Uterus (tissue), 2 donors: ENCODE measurements around the gene ORAI3.

Source experiments
- CTCF ChIP-seq, 4 experiments: fragments of 200-600 bp in 2 of 4; fragments of 450-650 bp in 2 of 4; sonication (generic) in 2 of 4; IDR thresholded peaks; one replicate each; pipeline ENCODE4 v1.5.1; 2016 to 2019; ENCODE audit warnings: antibody characterized with exemption in 4 of 4, mild to moderate bottlenecking in 2 of 4, moderate library complexity in 1 of 4
- POLR2A ChIP-seq, 2 donors: fragments of 450-650 bp; IDR thresholded peaks; one replicate each; pipeline ENCODE4 v1.6.1; 2016; ENCODE audit warnings: antibody characterized with exemption in 2 of 2, mild to moderate bottlenecking in 1 of 2, moderate library complexity in 1 of 2

DNA sequence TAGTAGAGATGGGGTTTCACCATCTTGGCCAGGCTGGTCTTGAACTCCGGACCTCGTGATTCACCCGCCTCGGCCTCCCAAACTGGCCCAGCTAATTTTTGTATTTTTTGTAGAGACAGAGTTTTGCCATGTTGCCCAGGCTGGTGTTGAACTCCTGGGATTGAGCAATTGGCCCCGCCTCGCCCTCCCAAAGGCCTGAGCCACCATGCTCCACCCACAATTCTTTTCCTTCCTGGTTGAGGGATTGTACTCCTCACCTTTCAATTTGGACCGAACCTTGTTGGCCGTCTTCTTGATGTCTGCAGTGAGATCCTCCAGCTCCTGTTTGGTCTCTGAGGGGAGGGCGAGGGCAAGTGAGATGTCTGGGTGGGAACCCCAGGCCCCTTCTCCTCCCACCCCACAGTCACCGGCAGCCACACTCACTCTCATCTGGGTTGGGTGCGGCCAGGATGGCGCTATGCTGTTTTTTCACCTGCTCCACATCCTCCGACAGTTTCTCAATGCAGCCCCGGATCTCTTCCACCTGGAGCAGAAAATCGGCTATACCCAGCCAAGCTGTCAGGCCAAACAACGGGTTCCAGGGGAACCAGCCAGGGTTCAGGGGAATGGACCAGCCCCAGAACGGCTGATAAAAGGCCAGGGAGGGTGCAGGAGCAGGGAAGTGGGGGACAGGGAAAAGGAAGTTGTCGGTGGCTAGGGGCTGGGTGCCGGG, 52.0 kb downstream of the ORAI3 start:
- no peak for TF ChIP-seq POLR2A (IDR thresholded peaks at IDR 0.05)
- TF ChIP-seq CTCF (IDR thresholded peaks at IDR 0.05), result no peak
